ENCODE data around the gene MZT2A.
A peak's percentile ranks its signal among the peaks of the same experiment; 100 is the strongest.
"Not testable (repeated sequence)": the region's sequence is repeated elsewhere in the genome, so short reads cannot be mapped to it uniquely, and the experiment has no call there.

The MZT2A gene

GRCh38 chr2:131519871-131520470 is 27.8 kb upstream of the MZT2A start:
- DNase-seq: not testable (repeated sequence)

GRCh38 chr2:131519466-131519865 is 27.3 kb upstream of the MZT2A start:
- DNase-seq: no peak

- DNase-seq: not testable (repeated sequence)
Measured at GRCh38 chr2:131518531-131518930, 26.3 kb upstream of the MZT2A start.

- DNase-seq: not testable (repeated sequence)
Measured at GRCh38 chr2:131517856-131518255, 25.7 kb upstream of the MZT2A start.

- no peak for DNase-seq
Measured at GRCh38 chr2:131517106-131517831, 25.1 kb upstream of the MZT2A start.

GRCh38 chr2:131516621-131517020 is 24.4 kb upstream of the MZT2A start:
- not testable (repeated sequence) for DNase-seq

GRCh38 chr2:131516011-131516410 is 23.8 kb upstream of the MZT2A start:
- no peak for DNase-seq

GRCh38 chr2:131515235-131515634 is 23.0 kb upstream of the MZT2A start:
- not testable (repeated sequence) for DNase-seq

GRCh38 chr2:131514408-131515166 is 22.4 kb upstream of the MZT2A start:
- not testable (repeated sequence) for DNase-seq

GRCh38 chr2:131511969-131512870 is 20.0 kb upstream of the MZT2A start:
- not testable (repeated sequence) for DNase-seq

- DNase-seq: not testable (repeated sequence)
Measured at GRCh38 chr2:131511291-131511968, 19.2 kb upstream of the MZT2A start.

GRCh38 chr2:131509615-131510014 is 17.4 kb upstream of the MZT2A start:
- no peak for DNase-seq

- DNase-seq: peak; percentile 36
Measured at GRCh38 chr2:131504082-131504750, 12.0 kb upstream of the MZT2A start.

- not testable (repeated sequence) for DNase-seq
Measured at GRCh38 chr2:131503587-131503986, 11.4 kb upstream of the MZT2A start.

- not testable (repeated sequence) for DNase-seq
Measured at GRCh38 chr2:131498321-131498973, 6.2 kb upstream of the MZT2A start.

- DNase-seq: not testable (repeated sequence)
Measured at GRCh38 chr2:131495506-131495905, 3.3 kb upstream of the MZT2A start.

GRCh38 chr2:131493199-131493968 is 1.2 kb upstream of the MZT2A start:
- no peak for DNase-seq

GRCh38 chr2:131492418-131493198 is 411 bp upstream of the MZT2A start:
- peak; percentile 98 for DNase-seq

GRCh38 chr2:131491469-131491836 is 744 bp downstream of the MZT2A start:
- not testable (repeated sequence) for DNase-seq
